GM12892 (cell line): Measurements from ENCODE around the gene UBE3D.

Experiments
- DNase-seq: peaks from one replicate; pipeline ENCODE4 v3.0.0; 2011; ENCODE audit not compliant: insufficient read length
- FAIRE-seq: peaks from 2 replicates; lab custom pipeline; 2011; peaks lifted over from hg19 to GRCh38; lab: Jason Lieb, UNC
- POLR2A ChIP-seq: IDR thresholded peaks from 2 replicates; pipeline ENCODE4 v1.6.1; 2011; ENCODE audit warnings: low read depth, low read length, control low read depth
- POLR2AphosphoS5 ChIP-seq: IDR thresholded peaks from 2 replicates; pipeline ENCODE4 v1.6.1; 2011; ENCODE audit warnings: low read depth, low read length, control low read depth
- TAF1 ChIP-seq: IDR thresholded peaks from 2 replicates; pipeline ENCODE4 v1.6.1; 2011; ENCODE audit warnings: low read depth, mild to moderate bottlenecking, control low read depth, low read length, borderline replicate concordance

UBE3D gene

DNA sequence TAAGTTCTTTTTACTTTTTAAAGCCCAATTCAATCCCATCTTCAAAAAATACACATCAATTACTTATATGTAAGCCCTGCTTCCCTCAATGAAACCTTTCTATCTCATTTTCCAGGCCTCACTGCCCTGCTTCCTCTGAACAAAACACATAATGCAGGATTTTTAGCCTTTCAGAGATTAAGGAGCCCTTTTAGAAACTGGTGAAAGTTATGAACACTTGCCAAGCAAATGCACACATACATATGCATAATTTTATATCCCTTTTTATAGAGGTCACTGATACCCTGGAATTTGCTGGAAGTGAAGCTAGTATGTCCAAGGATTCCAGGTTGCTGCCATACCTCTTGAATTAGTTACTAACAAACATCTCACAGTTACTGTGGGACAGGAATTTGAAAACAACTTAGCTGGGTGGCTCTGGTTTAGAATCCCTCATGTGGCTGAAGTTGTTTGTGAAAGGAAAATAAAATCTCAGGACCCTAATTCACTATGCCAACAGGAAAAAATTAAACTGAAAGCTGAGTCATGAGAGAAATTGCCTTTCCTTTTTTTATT is 75.8 kb downstream of the UBE3D start:
- FAIRE-seq (no peak), DNase-seq (no peak)
- TF ChIP-seq POLR2AphosphoS5 (no peak), TAF1 (no peak), POLR2A (no peak)

DNA sequence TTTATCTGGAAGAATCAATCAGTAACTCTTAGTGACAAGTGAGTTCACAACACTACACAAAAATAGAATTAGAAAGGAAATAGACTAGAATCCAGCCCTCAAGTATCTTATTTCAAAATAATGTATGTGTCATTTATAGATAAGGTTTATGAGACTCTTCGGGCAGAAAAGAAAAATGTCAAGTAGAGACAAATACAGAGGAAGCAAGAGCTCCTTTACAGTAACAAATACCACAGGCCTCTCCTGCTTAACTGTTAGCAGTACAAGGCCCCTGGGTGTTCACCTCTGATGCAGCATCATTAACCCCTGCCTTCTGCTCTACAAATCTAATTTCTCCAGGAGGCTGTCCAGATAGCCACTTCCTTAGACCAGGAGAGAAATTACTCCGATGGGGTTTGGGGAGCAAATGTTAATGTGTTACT is 76.7 kb downstream of the UBE3D start:
- FAIRE-seq (no peak), DNase-seq (no peak)
- TF ChIP-seq POLR2A (no peak), POLR2AphosphoS5 (no peak), TAF1 (no peak)

DNA sequence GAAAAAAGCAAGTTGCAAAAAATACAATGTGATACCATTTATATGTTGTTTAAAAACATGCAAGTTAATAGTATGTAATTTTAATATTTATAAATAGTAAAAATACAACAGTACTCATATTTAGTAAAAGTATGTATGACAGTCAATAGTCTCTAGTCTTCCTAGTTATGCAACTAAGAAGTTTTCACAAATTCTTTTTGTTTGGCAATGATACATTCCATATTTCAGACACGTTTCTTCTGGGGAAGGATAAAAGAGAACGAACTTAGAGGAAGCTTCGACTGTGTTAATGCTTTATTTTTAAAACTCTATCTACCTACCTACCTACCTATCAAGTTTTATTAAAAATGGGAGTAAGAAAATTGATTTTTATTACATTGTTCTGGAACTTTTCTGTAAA is 77.7 kb downstream of the UBE3D start:
- DNase-seq (no peak), FAIRE-seq (no peak)
- no peak for TF ChIP-seq POLR2A
- no peak for TF ChIP-seq POLR2AphosphoS5
- no peak for TF ChIP-seq TAF1

DNA sequence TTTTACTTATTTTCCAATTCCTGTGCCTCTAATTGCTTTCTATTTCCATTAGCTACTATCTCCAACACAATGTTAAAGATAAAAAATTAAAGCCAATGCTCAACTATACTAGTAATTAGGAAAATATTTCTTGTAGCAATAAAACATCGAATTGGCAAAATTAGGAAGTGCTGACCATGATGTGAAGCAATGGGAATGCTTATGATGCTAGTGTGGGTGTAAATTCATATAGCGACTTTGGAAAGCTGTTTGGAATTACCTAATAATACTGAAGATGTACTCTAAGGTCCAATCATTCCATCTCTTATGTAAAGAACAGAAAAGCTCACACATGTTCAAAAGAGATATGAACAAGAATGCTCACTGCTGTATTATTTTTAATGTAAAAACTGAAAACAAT is 78.2 kb downstream of the UBE3D start:
- FAIRE-seq (no peak), DNase-seq (no peak)
- no peak for TF ChIP-seq POLR2AphosphoS5
- no peak for TF ChIP-seq TAF1
- no peak for TF ChIP-seq POLR2A

DNA sequence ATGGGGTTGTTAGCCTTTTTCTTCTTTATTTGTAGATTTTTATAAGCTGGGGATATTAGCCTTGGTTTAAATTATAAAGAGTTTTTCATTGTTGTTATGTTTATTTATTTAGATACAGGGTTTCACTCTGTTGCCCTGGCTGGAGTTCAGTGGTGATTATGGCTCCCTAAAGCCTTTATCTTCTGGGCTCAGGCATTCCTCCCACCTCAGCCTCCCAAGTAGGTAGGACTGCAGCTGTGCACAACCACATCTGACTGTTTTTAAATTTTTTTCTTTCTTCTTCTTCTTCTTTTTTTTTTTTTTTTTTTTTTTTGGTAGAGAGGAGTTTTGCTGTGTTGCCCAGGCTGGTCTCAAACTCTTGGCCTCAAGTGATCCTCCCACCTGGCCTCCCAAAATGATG is 80.9 kb downstream of the UBE3D start:
- TF ChIP-seq TAF1 (no peak), POLR2AphosphoS5 (no peak), POLR2A (no peak)
- DNase-seq (no peak), FAIRE-seq (no peak)

DNA sequence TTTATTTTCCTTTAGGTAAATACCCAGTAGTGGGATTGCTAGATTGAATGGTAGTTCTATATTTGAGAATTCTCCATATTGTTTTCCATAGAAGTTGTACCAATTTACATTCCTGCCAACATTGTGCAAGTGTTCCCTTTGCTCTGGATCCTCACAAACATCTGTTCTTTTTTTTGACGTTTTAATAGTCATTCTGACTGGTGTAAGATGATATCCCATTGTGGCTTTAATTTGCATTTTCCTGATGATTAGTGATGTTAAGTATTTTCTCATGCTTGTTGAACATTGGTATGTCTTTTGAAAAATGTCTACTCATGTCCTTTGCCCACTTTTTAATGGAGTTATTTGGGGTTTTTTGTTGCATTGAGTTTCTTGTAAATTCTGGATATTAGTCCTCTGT is 85.6 kb downstream of the UBE3D start:
- no peak for DNase-seq
- TF ChIP-seq TAF1 = no peak
- TF ChIP-seq POLR2AphosphoS5 = no peak
- TF ChIP-seq POLR2A = no peak
- FAIRE-seq = no peak

DNA sequence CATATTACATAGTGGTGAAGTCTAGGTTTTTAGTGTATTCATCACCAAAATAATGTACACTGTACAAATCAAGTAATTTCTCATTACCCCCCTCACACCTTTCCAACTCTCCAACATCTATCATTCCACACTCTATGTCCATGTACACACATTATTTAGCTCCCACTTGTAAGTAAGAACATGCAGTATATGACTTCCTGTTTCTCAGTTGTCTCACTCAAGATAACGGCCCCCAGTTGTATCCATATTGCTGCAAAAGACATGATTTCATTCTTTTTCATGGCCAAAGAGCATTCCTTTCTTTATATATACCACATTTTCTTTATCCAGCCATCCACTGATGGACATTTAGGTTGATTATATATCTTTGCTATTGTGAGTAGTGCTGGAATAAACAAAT is 86.0 kb downstream of the UBE3D start:
- TF ChIP-seq TAF1 (no peak), POLR2A (no peak), POLR2AphosphoS5 (no peak)
- DNase-seq (no peak), FAIRE-seq (no peak)

DNA sequence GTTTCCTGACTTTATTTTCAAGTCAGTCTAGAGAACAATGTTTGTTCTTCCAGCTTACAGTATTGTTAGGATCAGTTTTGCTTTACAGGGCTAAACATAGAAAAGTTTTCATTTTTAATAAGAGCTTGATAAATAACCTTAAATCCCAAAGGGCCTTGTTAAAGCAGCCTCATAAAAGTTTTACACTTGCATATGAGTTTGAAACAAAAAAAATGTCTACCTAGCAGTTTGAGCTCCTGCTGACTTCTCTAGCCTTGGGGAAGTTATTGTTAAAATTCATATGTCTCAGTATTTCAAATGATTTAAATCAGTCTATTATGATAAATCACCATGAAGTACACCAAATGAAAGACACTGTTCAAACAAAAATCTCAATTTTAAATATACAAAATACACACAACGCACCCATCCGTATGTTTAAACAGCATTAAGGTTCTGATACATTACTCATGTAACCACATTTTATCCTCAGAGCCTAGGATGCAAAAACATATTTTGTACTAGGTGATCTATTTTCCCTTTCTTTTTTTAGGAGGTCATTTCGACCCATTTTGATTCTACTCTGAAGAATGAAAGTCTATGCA is 87.2 kb downstream of the UBE3D start:
- FAIRE-seq (no peak), DNase-seq (no peak)
- TF ChIP-seq TAF1 (no peak), POLR2AphosphoS5 (no peak), POLR2A (no peak)

DNA sequence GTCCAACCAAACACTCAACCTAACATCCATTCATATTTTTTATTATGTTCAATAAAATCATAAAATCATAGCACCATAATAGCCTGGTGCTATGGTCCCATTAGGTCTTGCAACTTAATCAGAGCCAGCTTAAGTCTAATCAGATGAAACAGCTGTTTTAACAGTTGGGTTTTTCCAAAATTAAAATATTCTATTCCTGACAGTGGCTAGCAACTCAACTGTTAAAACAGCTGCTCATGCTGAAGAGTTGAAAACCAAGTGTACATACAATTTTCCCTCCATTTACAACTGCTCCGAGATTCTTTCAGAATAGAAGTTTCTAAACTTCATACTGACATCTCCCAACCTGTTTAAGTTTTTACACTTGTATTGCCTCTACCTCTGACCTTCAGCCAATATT is 89.5 kb downstream of the UBE3D start:
- no peak for DNase-seq
- FAIRE-seq = no peak
- TF ChIP-seq TAF1 = no peak
- no peak for TF ChIP-seq POLR2AphosphoS5
- no peak for TF ChIP-seq POLR2A

DNA sequence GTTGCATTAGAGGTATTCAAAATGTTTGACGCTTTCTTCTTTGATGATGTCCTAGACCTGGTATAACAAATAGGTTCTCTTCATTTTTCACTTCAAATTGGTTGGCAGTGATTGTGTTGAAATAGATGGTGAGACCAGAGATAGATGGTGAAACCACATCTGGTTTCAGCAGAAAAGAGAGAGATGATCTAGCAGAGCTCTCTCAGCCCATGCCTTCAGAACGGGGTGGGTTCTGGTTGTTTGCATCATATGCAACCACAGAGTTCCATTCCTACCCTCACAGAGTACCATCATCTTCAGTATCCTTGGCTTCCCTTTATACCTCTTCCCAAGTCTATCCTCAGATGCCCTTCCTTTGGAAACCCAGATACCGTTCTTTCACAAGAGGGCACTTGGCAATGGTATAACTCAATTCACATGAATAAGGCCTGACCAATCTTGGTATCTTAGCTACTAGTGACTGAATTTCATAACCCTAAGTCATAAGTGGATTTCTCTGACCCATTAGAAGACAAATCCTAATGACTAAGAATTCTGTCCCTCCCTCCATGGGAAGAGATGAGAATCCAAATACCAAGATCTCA is 93.7 kb downstream of the UBE3D start:
- TF ChIP-seq POLR2AphosphoS5 (no peak), TAF1 (no peak), POLR2A (no peak)
- no peak for DNase-seq
- FAIRE-seq = no peak

DNA sequence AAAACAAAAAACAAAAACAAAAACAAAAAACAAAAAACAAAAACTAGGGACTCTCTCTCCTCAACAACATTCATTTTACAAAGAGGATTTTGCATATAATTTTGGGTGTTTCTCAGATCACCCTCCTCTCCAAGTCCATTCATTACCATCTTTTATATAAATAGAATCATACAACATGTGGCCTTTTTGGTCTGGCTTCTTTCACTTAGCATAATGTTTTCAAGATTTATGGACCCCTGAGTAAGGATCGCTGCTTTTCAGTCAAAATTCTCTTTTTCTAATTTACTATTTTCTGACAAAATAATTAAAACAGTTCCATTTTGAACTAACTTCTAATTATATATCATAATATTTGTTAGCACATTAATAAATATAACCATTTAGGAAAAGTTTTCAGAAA is 94.8 kb downstream of the UBE3D start:
- no peak for TF ChIP-seq POLR2AphosphoS5
- TF ChIP-seq POLR2A = no peak
- no peak for TF ChIP-seq TAF1
- no peak for DNase-seq
- FAIRE-seq = no peak

DNA sequence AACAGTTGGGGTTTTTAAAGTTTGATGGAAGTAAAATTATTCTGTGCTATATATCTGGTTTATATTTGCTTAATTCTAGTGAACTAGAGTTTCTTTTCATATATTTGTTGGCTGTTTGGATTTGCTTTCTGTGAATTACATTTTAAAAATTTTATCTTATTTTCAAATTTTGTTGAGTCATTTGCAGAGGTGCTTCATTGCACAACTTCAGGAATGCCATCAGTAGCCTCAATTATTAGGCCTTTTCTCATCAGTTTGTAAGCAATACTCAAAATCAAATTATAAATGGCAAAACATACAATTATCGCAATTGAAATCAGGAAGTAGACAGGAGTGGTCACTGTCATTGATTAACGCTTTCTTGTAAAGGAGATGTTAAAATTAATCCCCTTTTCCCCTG is 96.9 kb downstream of the UBE3D start:
- TF ChIP-seq POLR2A = no peak
- TF ChIP-seq TAF1 = no peak
- no peak for TF ChIP-seq POLR2AphosphoS5
- no peak for FAIRE-seq
- DNase-seq = no peak
